Tibial nerve (tissue), 4 donors: Measurements from ENCODE around the gene NFASC. TPM values are rescaled to one million over a fixed set of nuclear protein-coding genes. Genes with fewer than 3 reads are reported as not detected.

Experiments used
- DNase-seq, 2 donors: peaks; one replicate each; pipeline ENCODE4 v3.0.0-alpha.2; 2019; ENCODE audit warnings: low spot score in 2 of 2
- H3K27ac ChIP-seq, 4 donors: fragments of 200-600 bp; sonication (generic) in 3 of 4; one replicate each; pipeline ENCODE4 v1.5.1; 2017 to 2019; ENCODE audit warnings: mild to moderate bottlenecking in 1 of 4
- H3K27me3 ChIP-seq, 2 donors: fragments of 200-600 bp; sonication (generic) in 1 of 2; one replicate each; pipeline versions ENCODE4 v1.5.1 to v1.6.0; 2017 to 2019
- H3K36me3 ChIP-seq, 3 donors: fragments of 200-600 bp; sonication (generic); one replicate each; pipeline ENCODE4 v1.5.1; 2018 to 2019
- H3K4me1 ChIP-seq, 4 donors: fragments of 200-600 bp; sonication (generic) in 3 of 4; one replicate each; pipeline ENCODE4 v1.5.1; 2017 to 2019
- H3K4me3 ChIP-seq, 4 donors: fragments of 200-600 bp; sonication (generic) in 3 of 4; one replicate each; pipeline ENCODE4 v1.5.1; 2017 to 2019; ENCODE audit warnings: mild to moderate bottlenecking in 1 of 4, moderate library complexity in 1 of 4
- H3K9me3 ChIP-seq, 4 donors: fragments of 200-600 bp; sonication (generic) in 3 of 4; one replicate each; pipeline ENCODE4 v1.5.1; 2017 to 2019
- CTCF ChIP-seq, 5 experiments: fragments of 200-600 bp in 3 of 5; fragments of 450-650 bp in 2 of 5; sonication (generic) in 3 of 5; IDR thresholded peaks; one replicate each; pipeline ENCODE4 v1.5.1; 2016 to 2019; ENCODE audit warnings: antibody characterized with exemption in 5 of 5, mild to moderate bottlenecking in 3 of 5, moderate library complexity in 2 of 5
- EP300 ChIP-seq, 2 donors: sonication (generic); formaldehyde crosslinking; IDR thresholded peaks; one replicate each; pipeline ENCODE4 v1.6.1; 2017; ENCODE audit warnings: antibody characterized with exemption in 2 of 2, mild to moderate bottlenecking in 1 of 2
- POLR2A ChIP-seq, 2 donors: fragments of 450-650 bp; IDR thresholded peaks; one replicate each; pipeline ENCODE4 v1.6.1; 2017; ENCODE audit warnings: antibody characterized with exemption in 2 of 2, mild to moderate bottlenecking in 2 of 2, moderate library complexity in 2 of 2
- WGBS, 2 donors: methylation state at CpG; one replicate each; pipeline ENCODE4 v1.1.5; 2018; 5-methylcytosine and 5-hydroxymethylcytosine counted together
- total RNA-seq, 4 donors: library from RNA; depleted of rRNA; stranded (reverse); fragments of >200 nt; gene quantifications; one replicate each; pipeline ENCODE4 v1.1.0, GENCODE V29; 2016

Gene NFASC
- total RNA-seq, 4 donors from 2014 or later, result 69.9 to 112 (median 94.0) TPM

- H3K27me3 ChIP-seq, result no peaks in the 10 kb centered on the region
- TF ChIP-seq POLR2A (IDR thresholded peaks at IDR 0.05) (no peak), CTCF (IDR thresholded peaks at IDR 0.05) (no peak), EP300 (IDR thresholded peaks at IDR 0.05) (no peak)
- H3K27ac ChIP-seq, result no peak overlapping the region
- WGBS, 2 donors, result 93 to 96% methylated on average over 12 of the region's 12 CpGs
- peaks cover 0 to 12% (median 0%) of the 10 kb centered on the region in 3 donors for H3K36me3 ChIP-seq
- no peak overlapping the region for H3K4me3 ChIP-seq
- H3K4me1 ChIP-seq, result peaks cover 0 to 11% (median 6%) of the 10 kb centered on the region in 4 donors
- H3K9me3 ChIP-seq, result no peaks in the 10 kb centered on the region
- DNase-seq, result no peak
Measured at GRCh38 chr1:205058853-205059252, 188.2 kb downstream of the NFASC start.

- Histone ChIP-seq H3K9me3 (no peaks in the 10 kb centered on the region), H3K27me3 (no peaks in the 10 kb centered on the region), H3K4me3 (no peak overlapping the region), H3K4me1 (peaks cover 0 to 11% (median 6%) of the 10 kb centered on the region in 4 donors), H3K27ac (no peak overlapping the region), H3K36me3 (peaks cover 0 to 12% (median 0%) of the 10 kb centered on the region in 3 donors)
- TF ChIP-seq EP300 (IDR thresholded peaks at IDR 0.05) (no peak), CTCF (IDR thresholded peaks at IDR 0.05) (no peak), POLR2A (IDR thresholded peaks at IDR 0.05) (no peak)
- 84 to 89% methylated on average over 6 of the region's 6 CpGs for WGBS, 2 donors
- no peak for DNase-seq
Measured at GRCh38 chr1:205059660-205060059, 189.0 kb downstream of the NFASC start.

- no peak for TF ChIP-seq EP300 (IDR thresholded peaks at IDR 0.05)
- no peak for TF ChIP-seq POLR2A (IDR thresholded peaks at IDR 0.05)
- TF ChIP-seq CTCF (IDR thresholded peaks at IDR 0.05), result no peak
- DNase-seq, result no peak
- WGBS, 2 donors, result 80 to 85% methylated on average over 10 of the region's 10 CpGs
Measured at GRCh38 chr1:205060746-205061145, 190.1 kb downstream of the NFASC start.

GRCh38 chr1:205061227-205061626 is 190.6 kb downstream of the NFASC start:
- Histone ChIP-seq H3K36me3 (peaks cover 0 to 12% (median 0%) of the 10 kb centered on the region in 3 donors), H3K27me3 (no peaks in the 10 kb centered on the region), H3K4me3 (no peak overlapping the region), H3K27ac (peak overlapping the region in 2 of 4 donors; percentile 21 to 64), H3K4me1 (peaks cover 0 to 11% (median 6%) of the 10 kb centered on the region in 4 donors), H3K9me3 (no peaks in the 10 kb centered on the region)
- DNase-seq, result no peak
- TF ChIP-seq CTCF (IDR thresholded peaks at IDR 0.05) (no peak), EP300 (IDR thresholded peaks at IDR 0.05) (no peak), POLR2A (IDR thresholded peaks at IDR 0.05) (no peak)
- WGBS, 2 donors, result 70% methylated on average over 8 to 13 of the region's 14 CpGs

More at GRCh38 chr1:205060746-205061145, 190.1 kb downstream of the NFASC start:
- no peaks in the 10 kb centered on the region for H3K27me3 ChIP-seq
- no peak overlapping the region for H3K4me3 ChIP-seq
- H3K4me1 ChIP-seq, result peaks cover 0 to 11% (median 6%) of the 10 kb centered on the region in 4 donors
- H3K9me3 ChIP-seq, result no peaks in the 10 kb centered on the region
- peaks cover 0 to 12% (median 0%) of the 10 kb centered on the region in 3 donors for H3K36me3 ChIP-seq
- peak overlapping the region in 2 of 4 donors; percentile 21 to 64 for H3K27ac ChIP-seq

GRCh38 chr1:205061665-205062069 is 191.0 kb downstream of the NFASC start:
- TF ChIP-seq CTCF (IDR thresholded peaks at IDR 0.05), result peak; percentile 80 to 96 (median 87)
- TF ChIP-seq POLR2A (IDR thresholded peaks at IDR 0.05), result no peak
- TF ChIP-seq EP300 (IDR thresholded peaks at IDR 0.05), result no peak
- Histone ChIP-seq H3K27me3 (no peaks in the 10 kb centered on the region), H3K4me3 (no peak overlapping the region), H3K4me1 (peaks cover 0 to 11% (median 6%) of the 10 kb centered on the region in 4 donors), H3K36me3 (peaks cover 0 to 12% (median 0%) of the 10 kb centered on the region in 3 donors), H3K27ac (peak overlapping the region in 2 of 4 donors; percentile 21 to 64), H3K9me3 (no peaks in the 10 kb centered on the region)
- WGBS, 2 donors, result 35 to 42% methylated on average over 12 to 13 of the region's 13 CpGs
- peak; percentile 69 to 87 for DNase-seq
